WTC11 (cell line): ENCODE results near the gene NELL1. TPM values are rescaled to one million over a fixed set of nuclear protein-coding genes. Genes with fewer than 3 reads are reported as not detected.

Experiments
- ATAC-seq: fragments of 200-7000 bp; cut with Tn5 transposase; 2 replicates; pipeline ENCODE4 v1.10.0; 2021; ENCODE audit warnings: mild to moderate bottlenecking, moderate library complexity
- CTCF ChIA-PET: fragments of 300-600 bp; sonication (Branson Sonifier 250); formaldehyde crosslinking; loops from one replicate; lab custom pipeline; 2021; ENCODE audit warnings: antibody characterized with exemption; lab: Charles Lee
- POLR2A ChIA-PET: fragments of 350-600 bp; sonication (Branson Sonifier 250); formaldehyde crosslinking; loops from one replicate; lab custom pipeline; 2021; ENCODE audit warnings: antibody characterized with exemption; lab: Charles Lee
- DNase-seq: peaks from one replicate; pipeline ENCODE4 v3.0.0; 2021; ENCODE audit warnings: low spot score
- H3K27ac Mint-ChIP-seq: 2 replicates; pipeline ENCODE4 v1.8.0; 2021; ENCODE audit warnings: mixed read lengths
- H3K27me3 Mint-ChIP-seq: 2 replicates; pipeline ENCODE4 v1.8.0; 2021; ENCODE audit warnings: low read depth, mild to moderate bottlenecking, moderate library complexity, mixed read lengths
- H3K36me3 Mint-ChIP-seq: 2 replicates; pipeline ENCODE4 v1.8.0; 2021; ENCODE audit warnings: mixed read lengths
- H3K4me1 Mint-ChIP-seq: 2 replicates; pipeline ENCODE4 v1.8.0; 2022; ENCODE audit warnings: mixed read lengths
- H3K4me3 Mint-ChIP-seq: 2 replicates; pipeline ENCODE4 v1.8.0; 2021; ENCODE audit warnings: mild to moderate bottlenecking, moderate library complexity, mixed read lengths
- H3K9me3 Mint-ChIP-seq: 2 replicates; pipeline ENCODE4 v1.8.0; 2021; ENCODE audit warnings: mixed read lengths
- ARID4B ChIP-seq: sonication (generic); formaldehyde crosslinking; IDR thresholded peaks from 2 replicates; pipeline ENCODE4 v1.8.0; 2023; ENCODE audit warnings: missing genetic modification reagents, mild to moderate bottlenecking, borderline replicate concordance
- ATF6 ChIP-seq: sonication (generic); formaldehyde crosslinking; IDR thresholded peaks from 2 replicates; pipeline ENCODE4 v1.8.1; 2023; ENCODE audit warnings: mild to moderate bottlenecking, missing genetic modification reagents
- CREM ChIP-seq: sonication (generic); formaldehyde crosslinking; IDR thresholded peaks from 2 replicates; pipeline ENCODE4 v1.8.1; 2022; ENCODE audit warnings: mild to moderate bottlenecking, missing genetic modification reagents, moderate library complexity
- ETV6 ChIP-seq: sonication (generic); formaldehyde crosslinking; IDR thresholded peaks from 2 replicates; pipeline ENCODE4 v1.8.1; 2022; ENCODE audit warnings: mild to moderate bottlenecking, missing genetic modification reagents
- FOXJ3 ChIP-seq: sonication (generic); formaldehyde crosslinking; IDR thresholded peaks from 2 replicates; pipeline ENCODE4 v1.9.0; 2021; ENCODE audit warnings: missing genetic modification reagents, mild to moderate bottlenecking, borderline replicate concordance
- GABPB1 ChIP-seq: sonication (generic); formaldehyde crosslinking; IDR thresholded peaks from 2 replicates; pipeline ENCODE4 v1.8.1; 2023; ENCODE audit warnings: mild to moderate bottlenecking, missing genetic modification reagents
- HMGA2 ChIP-seq: fragments of 250-450 bp; sonication (Bioruptor Pico); IDR thresholded peaks from 2 replicates; pipeline ENCODE4 v1.4.0; 2021; ENCODE audit warnings: mild to moderate bottlenecking, moderate library complexity
- JUN ChIP-seq: sonication (generic); formaldehyde crosslinking; IDR thresholded peaks from 2 replicates; pipeline ENCODE4 v1.8.0; 2023; ENCODE audit warnings: mild to moderate bottlenecking, missing genetic modification reagents
- NFATC4 ChIP-seq: fragments of 250-450 bp; sonication (Bioruptor Pico); IDR thresholded peaks from 2 replicates; pipeline ENCODE4 v1.9.0; 2021; ENCODE audit warnings: mild to moderate bottlenecking
- OVOL2 ChIP-seq: fragments of 250-450 bp; sonication (Bioruptor Pico); IDR thresholded peaks from 2 replicates; pipeline ENCODE4 v1.9.0; 2021; ENCODE audit warnings: mild to moderate bottlenecking, borderline replicate concordance
- TCF7 ChIP-seq: sonication (generic); formaldehyde crosslinking; IDR thresholded peaks from 2 replicates; pipeline ENCODE4 v1.8.0; 2022; ENCODE audit warnings: mild to moderate bottlenecking, low read depth, missing genetic modification reagents, moderate library complexity
- TEAD1 ChIP-seq: sonication (generic); formaldehyde crosslinking; IDR thresholded peaks from 2 replicates; pipeline ENCODE4 v1.8.0; 2022; ENCODE audit warnings: mild to moderate bottlenecking, missing genetic modification reagents
- TEAD4 ChIP-seq: sonication (generic); formaldehyde crosslinking; IDR thresholded peaks from 2 replicates; pipeline ENCODE4 v1.8.0; 2022; ENCODE audit warnings: mild to moderate bottlenecking, missing genetic modification reagents
- ZNF263 ChIP-seq: sonication (generic); formaldehyde crosslinking; IDR thresholded peaks from 2 replicates; pipeline ENCODE4 v1.8.1; 2022; ENCODE audit warnings: low read depth, mild to moderate bottlenecking, moderate library complexity, missing genetic modification reagents
- ZNF396 ChIP-seq: fragments of 250-450 bp; sonication (Bioruptor Pico); IDR thresholded peaks from 2 replicates; pipeline ENCODE4 v1.8.0; 2021; ENCODE audit warnings: mild to moderate bottlenecking, moderate library complexity, borderline replicate concordance
- ZNF532 ChIP-seq: fragments of 250-450 bp; sonication (Bioruptor Pico); IDR thresholded peaks from 2 replicates; pipeline ENCODE4 v1.9.0; 2021; ENCODE audit warnings: mild to moderate bottlenecking, borderline replicate concordance
- ZSCAN18 ChIP-seq: fragments of 250-450 bp; sonication (Bioruptor Pico); IDR thresholded peaks from 2 replicates; pipeline ENCODE4 v2.1.2; 2022; ENCODE audit warnings: mild to moderate bottlenecking, moderate library complexity
- total RNA-seq: library from RNA; stranded (reverse); gene quantifications from 3 replicates; pipeline ENCODE4 v1.2.3, GENCODE V29; 2021
- TF ChIP-seq, protein P1 (sequence below): sonication (generic); formaldehyde crosslinking; IDR thresholded peaks from 2 replicates; pipeline ENCODE4 v1.8.1; 2022; ENCODE audit warnings: missing genetic modification reagents, borderline replicate concordance
- TF ChIP-seq, protein P2 (sequence below): sonication (generic); formaldehyde crosslinking; IDR thresholded peaks from 2 replicates; pipeline ENCODE4 v1.8.0; 2022; ENCODE audit warnings: mild to moderate bottlenecking, missing genetic modification reagents
- TF ChIP-seq, protein P3 (sequence below): sonication (generic); formaldehyde crosslinking; IDR thresholded peaks from 2 replicates; pipeline ENCODE4 v1.8.0; 2023; ENCODE audit warnings: missing genetic modification reagents

Gene NELL1
- total RNA-seq, 1 experiment from 2014 or later, result 1.8 TPM

DNA sequence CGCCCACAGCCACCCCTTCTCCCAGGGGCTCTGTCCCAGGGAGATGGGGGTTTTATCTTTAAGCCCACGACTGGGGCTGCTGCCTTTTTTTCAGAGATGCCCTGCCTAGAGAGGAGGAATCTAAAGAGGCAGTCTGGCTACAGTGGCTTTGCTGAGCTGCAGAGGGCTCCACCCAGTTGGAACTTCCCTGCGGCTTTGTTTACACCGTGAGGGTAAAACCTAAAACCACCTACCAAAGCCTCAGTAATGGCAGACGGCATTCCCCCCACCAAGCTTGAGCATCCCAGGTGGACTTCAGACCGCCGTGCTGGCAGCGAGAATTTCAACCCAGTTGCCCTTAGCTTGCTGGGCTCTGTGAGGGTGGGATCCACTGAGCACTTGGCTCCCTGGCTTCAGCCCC is 535.8 kb downstream of the NELL1 start:
- Mint-ChIP-seq H3K9me3 (peaks cover 22% of the 10 kb centered on the region), H3K4me1 (no peaks in the 10 kb centered on the region; the same call in 1 of the 2 replicates), H3K36me3 (no peaks in the 10 kb centered on the region; the same call in 1 of the 2 replicates), H3K27ac (no peak overlapping the region), H3K4me3 (no peak overlapping the region), H3K27me3 (no peaks in the 10 kb centered on the region)
- TF ChIP-seq ETV6, result no peak
- TF ChIP-seq, protein P1, sequence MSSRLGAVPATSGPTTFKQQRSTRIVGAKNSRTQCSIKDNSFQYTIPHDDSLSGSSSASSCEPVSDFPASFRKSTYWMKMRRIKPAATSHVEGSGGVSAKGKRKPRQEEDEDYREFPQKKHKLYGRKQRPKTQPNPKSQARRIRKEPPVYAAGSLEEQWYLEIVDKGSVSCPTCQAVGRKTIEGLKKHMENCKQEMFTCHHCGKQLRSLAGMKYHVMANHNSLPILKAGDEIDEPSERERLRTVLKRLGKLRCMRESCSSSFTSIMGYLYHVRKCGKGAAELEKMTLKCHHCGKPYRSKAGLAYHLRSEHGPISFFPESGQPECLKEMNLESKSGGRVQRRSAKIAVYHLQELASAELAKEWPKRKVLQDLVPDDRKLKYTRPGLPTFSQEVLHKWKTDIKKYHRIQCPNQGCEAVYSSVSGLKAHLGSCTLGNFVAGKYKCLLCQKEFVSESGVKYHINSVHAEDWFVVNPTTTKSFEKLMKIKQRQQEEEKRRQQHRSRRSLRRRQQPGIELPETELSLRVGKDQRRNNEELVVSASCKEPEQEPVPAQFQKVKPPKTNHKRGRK, result no peak
- TF ChIP-seq FOXJ3 (CRISPR knock-in tag), result no peak
- no peak for TF ChIP-seq NFATC4 (CRISPR knock-in tag)
- no peak for TF ChIP-seq JUN (CRISPR knock-in tag)
- TF ChIP-seq, protein P2, sequence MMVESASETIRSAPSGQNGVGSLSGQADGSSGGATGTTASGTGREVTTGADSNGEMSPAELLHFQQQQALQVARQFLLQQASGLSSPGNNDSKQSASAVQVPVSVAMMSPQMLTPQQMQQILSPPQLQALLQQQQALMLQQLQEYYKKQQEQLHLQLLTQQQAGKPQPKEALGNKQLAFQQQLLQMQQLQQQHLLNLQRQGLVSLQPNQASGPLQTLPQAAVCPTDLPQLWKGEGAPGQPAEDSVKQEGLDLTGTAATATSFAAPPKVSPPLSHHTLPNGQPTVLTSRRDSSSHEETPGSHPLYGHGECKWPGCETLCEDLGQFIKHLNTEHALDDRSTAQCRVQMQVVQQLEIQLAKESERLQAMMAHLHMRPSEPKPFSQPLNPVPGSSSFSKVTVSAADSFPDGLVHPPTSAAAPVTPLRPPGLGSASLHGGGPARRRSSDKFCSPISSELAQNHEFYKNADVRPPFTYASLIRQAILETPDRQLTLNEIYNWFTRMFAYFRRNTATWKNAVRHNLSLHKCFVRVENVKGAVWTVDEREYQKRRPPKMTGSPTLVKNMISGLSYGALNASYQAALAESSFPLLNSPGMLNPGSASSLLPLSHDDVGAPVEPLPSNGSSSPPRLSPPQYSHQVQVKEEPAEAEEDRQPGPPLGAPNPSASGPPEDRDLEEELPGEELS, result no peak
- no peak for TF ChIP-seq ARID4B
- no peak for TF ChIP-seq OVOL2
- TF ChIP-seq TEAD4 (CRISPR knock-in tag), result no peak
- no peak for TF ChIP-seq ATF6
- ATAC-seq (peak; percentile 62), DNase-seq (peak; percentile 11)
- ChIA-PET POLR2A (no interaction called here), CTCF (no interaction called here)

DNA sequence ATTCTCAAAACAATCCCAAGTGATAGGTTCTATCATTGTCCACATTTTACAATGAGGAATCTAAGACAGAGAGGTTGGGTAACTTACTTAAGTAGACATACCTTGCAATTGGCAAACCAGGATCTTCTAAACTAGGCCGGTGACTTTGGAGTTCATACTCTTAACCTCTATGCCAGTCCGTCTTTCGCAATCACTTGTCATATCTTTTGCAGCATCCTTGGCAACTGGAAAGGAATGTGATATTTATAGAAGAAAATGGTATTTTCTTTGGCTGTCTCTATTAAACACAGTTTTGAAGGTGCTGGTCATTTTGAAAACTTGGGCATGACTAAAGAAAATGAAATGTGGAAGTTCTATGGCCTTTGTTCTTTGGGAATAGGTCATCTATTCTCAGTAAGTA is 556.5 kb downstream of the NELL1 start:
- H3K27ac Mint-ChIP-seq, result no peak overlapping the region
- no peaks in the 10 kb centered on the region for H3K36me3 Mint-ChIP-seq
- H3K4me1 Mint-ChIP-seq, result peaks cover 7% of the 10 kb centered on the region
- CTCF ChIA-PET, result no interaction called here
- POLR2A ChIA-PET, result no interaction called here
- no peaks in the 10 kb centered on the region for H3K27me3 Mint-ChIP-seq
- DNase-seq, result no peak
- H3K4me3 Mint-ChIP-seq, result no peak overlapping the region
- ATAC-seq, result no peak
- peaks cover 22% of the 10 kb centered on the region for H3K9me3 Mint-ChIP-seq
- TF ChIP-seq GABPB1 (no peak), HMGA2 (CRISPR knock-in tag) (no peak), ZNF263 (CRISPR knock-in tag) (no peak), ZSCAN18 (no peak), ZNF396 (CRISPR knock-in tag) (no peak), TEAD1 (CRISPR knock-in tag) (no peak), CREM (CRISPR knock-in tag) (no peak), TCF7 (CRISPR knock-in tag) (no peak), JUN (CRISPR knock-in tag) (no peak), ZNF532 (no peak)
- TF ChIP-seq, protein P3, sequence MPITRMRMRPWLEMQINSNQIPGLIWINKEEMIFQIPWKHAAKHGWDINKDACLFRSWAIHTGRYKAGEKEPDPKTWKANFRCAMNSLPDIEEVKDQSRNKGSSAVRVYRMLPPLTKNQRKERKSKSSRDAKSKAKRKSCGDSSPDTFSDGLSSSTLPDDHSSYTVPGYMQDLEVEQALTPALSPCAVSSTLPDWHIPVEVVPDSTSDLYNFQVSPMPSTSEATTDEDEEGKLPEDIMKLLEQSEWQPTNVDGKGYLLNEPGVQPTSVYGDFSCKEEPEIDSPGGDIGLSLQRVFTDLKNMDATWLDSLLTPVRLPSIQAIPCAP (CRISPR knock-in tag), result no peak
